Adrenal gland (tissue), 12 donors: ENCODE measurements around the gene NRXN3. TPM values are rescaled to one million over a fixed set of nuclear protein-coding genes. Genes with fewer than 3 reads are reported as not detected.
"Not testable (repeated sequence)": the region's sequence is repeated elsewhere in the genome, so short reads cannot be mapped to it uniquely, and the experiment has no call there.

ENCODE experiments used
- DNase-seq, 7 donors: peaks; one replicate each; pipeline ENCODE4 v3.0.0-alpha.2; 2019 to 2020
- H3K27ac ChIP-seq, 5 donors: fragments of 200-600 bp; sonication (generic) in 4 of 5; 1 replicate in 3 of 5; 2 replicates in 2 of 5; pipeline versions ENCODE4 v1.5.1 to v1.8.0; 2016 to 2020; ENCODE audit warnings: mild to moderate bottlenecking in 1 of 5
- H3K27me3 ChIP-seq: fragments of 200-600 bp; 2 replicates; pipeline ENCODE4 v1.8.0; 2021
- H3K36me3 ChIP-seq, 2 donors: fragments of 200-600 bp; replicated peaks in 1 of 2; 1 replicate in 1 of 2; 2 replicates in 1 of 2; pipeline versions ENCODE4 v1.5.1 to v1.8.0; 2018 to 2022
- H3K4me1 ChIP-seq, 2 donors: fragments of 200-600 bp; replicated peaks in 1 of 2; 1 replicate in 1 of 2; 2 replicates in 1 of 2; pipeline versions ENCODE4 v1.5.1 to v1.8.0; 2018 to 2021
- H3K4me3 ChIP-seq, 4 donors: fragments of 200-600 bp; sonication (generic) in 3 of 4; one replicate each; pipeline ENCODE4 v1.5.1; 2016 to 2018
- H3K9me3 ChIP-seq, 3 donors: fragments of 200-600 bp; sonication (generic) in 1 of 3; replicated peaks in 1 of 3; 1 replicate in 2 of 3; 2 replicates in 1 of 3; pipeline versions ENCODE4 v1.5.1 to v1.8.0; 2016 to 2021
- CTCF ChIP-seq, 6 experiments: fragments of 450-650 bp in 4 of 6; fragments of 200-600 bp in 2 of 6; sonication (generic) in 1 of 6; IDR thresholded peaks; 1 replicate in 5 of 6; 2 replicates in 1 of 6; pipeline versions ENCODE4 v1.5.1 to v1.8.0; 2016 to 2021; ENCODE audit warnings: antibody characterized with exemption in 6 of 6, mild to moderate bottlenecking in 2 of 6, moderate library complexity in 1 of 6
- POLR2A ChIP-seq, 2 donors: fragments of 450-650 bp; IDR thresholded peaks; one replicate each; pipeline ENCODE4 v1.6.1; 2017; ENCODE audit warnings: antibody characterized with exemption in 2 of 2, mild to moderate bottlenecking in 2 of 2, moderate library complexity in 1 of 2
- WGBS, 4 donors: extraction: QIAGEN DNeasy Blood & Tissue Kit in 2 of 4; methylation state at CpG; one replicate each; pipeline versions ENCODE4 v1.1.5 to v1.1.7; 2013 to 2017; 5-methylcytosine and 5-hydroxymethylcytosine counted together
- intact Hi-C, 2 donors: fragments of 100-400 bp; cut with DNase I; formaldehyde crosslinking; loops; one replicate each; pipeline versions ENCODE4 v1.14.1 to v1.15.0; 2022 to 2023
- polyA plus RNA-seq, 3 donors: library from polyadenylated mRNA; stranded (reverse); fragments of 200-250 nt in 2 of 3; fragments of 350-450 nt in 1 of 3; fragmentation: Illumina TruSeq in 1 of 3; extraction: RNeasy Lipid Tissue Mini Kit (QIAGEN cat#74804) in 1 of 3; gene quantifications; one replicate each; pipeline ENCODE4 v1.2.3, GENCODE V29; 2013 to 2014
- total RNA-seq, 9 donors: library from RNA; depleted of rRNA in 4 of 9; stranded (reverse); fragments of >200 nt in 4 of 9; fragments of 120-200 nt in 1 of 9; fragmentation: NEBNext Ultra II Directional in 1 of 9; extraction: Animal tissue kit (Norgen Biotek cat#: 25700) in 1 of 9; gene quantifications; one replicate each; pipeline versions ENCODE4 v1.1.0 to v1.2.4, GENCODE V29; 2013 to 2023
- donor health status: healthy with polysubstance abuse.
- donor health status: Bipolar disorder and iron deficiency.
- donor health status: DM: yes; HTN: yes; CAD: no.
- donor health status: DM: no; HTN: no; CAD: no.
- donor health status: DM: no; HTN: no; CAD: no.
- donor health status: DM: yes; HTN: yes; CAD: no.

NRXN3 gene
- total and polyA plus RNA-seq, 12 donors, result 0.09 to 8.5 (median 1.6) TPM

GRCh38 chr14:78534141-78534540 is 364.0 kb downstream of the NRXN3 start:
- H3K4me1 ChIP-seq, result no peaks in the 10 kb centered on the region
- H3K27ac ChIP-seq, result no peak overlapping the region
- DNase-seq, result no peak
- intact Hi-C loops, result no loop called here
- 50 to 71% (median 53%) methylated on average over 2 of the region's 2 CpGs for WGBS, 4 donors
- no peaks in the 10 kb centered on the region for H3K9me3 ChIP-seq
- H3K27me3 ChIP-seq, result no peaks in the 10 kb centered on the region
- TF ChIP-seq POLR2A (IDR thresholded peaks at IDR 0.05), result no peak
- TF ChIP-seq CTCF (IDR thresholded peaks at IDR 0.05), result no peak
- no peak overlapping the region for H3K4me3 ChIP-seq
- H3K36me3 ChIP-seq, result no peaks in the 10 kb centered on the region

DNA sequence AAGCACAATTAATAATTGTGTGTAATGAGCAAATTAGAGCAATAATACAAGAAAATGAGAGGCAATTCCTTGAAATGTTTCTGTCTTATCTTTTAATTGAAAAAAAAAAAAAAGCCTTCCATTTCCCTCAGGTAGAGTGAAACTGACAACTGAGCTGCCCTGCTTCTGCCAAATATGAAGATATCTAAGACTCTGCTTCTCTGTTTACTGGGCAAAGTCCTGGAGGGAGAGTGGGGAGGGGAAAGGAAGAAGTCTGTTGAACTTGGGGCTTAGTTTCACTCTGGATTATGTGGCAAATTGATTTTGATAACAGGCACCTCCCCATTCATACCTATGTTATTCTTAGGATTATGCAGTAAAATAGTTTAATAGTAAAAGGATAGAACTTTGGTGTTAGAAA is 364.9 kb downstream of the NRXN3 start:
- Histone ChIP-seq H3K36me3 (no peaks in the 10 kb centered on the region), H3K9me3 (no peaks in the 10 kb centered on the region), H3K4me3 (no peak overlapping the region), H3K27me3 (no peaks in the 10 kb centered on the region), H3K4me1 (no peaks in the 10 kb centered on the region), H3K27ac (no peak overlapping the region)
- DNase-seq, result no peak
- TF ChIP-seq CTCF (IDR thresholded peaks at IDR 0.05), result no peak
- TF ChIP-seq POLR2A (IDR thresholded peaks at IDR 0.05), result no peak
- intact Hi-C loops, result no loop called here

- H3K4me3 ChIP-seq, H3K27me3 ChIP-seq, H3K9me3 ChIP-seq, intact Hi-C loops, H3K27ac ChIP-seq, DNase-seq, H3K36me3 ChIP-seq, H3K4me1 ChIP-seq: not testable (repeated sequence)
- WGBS, 4 donors, result 60 to 85% (median 71%) methylated on average over 2 of the region's 2 CpGs
Measured at GRCh38 chr14:78541788-78542187, 371.6 kb downstream of the NRXN3 start.

DNA sequence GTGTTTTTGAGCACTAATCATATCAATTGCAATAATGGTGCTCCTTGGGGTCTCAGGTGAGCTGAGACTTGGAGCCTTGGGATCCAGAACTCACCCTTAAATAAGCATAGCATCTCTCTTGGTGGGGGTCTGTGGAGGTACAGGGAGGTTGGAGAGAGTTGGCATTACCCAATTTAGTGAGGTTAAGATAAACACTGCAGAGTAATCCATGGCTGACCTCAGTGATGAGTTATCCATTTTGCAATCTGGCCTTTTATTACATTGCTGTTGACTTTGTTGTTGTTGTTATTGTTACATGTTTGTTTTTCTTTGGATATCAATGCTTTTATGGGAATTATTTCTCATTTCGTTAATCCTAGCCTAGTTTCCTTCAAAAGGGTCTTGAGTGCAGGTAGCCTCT is 373.3 kb downstream of the NRXN3 start:
- Histone ChIP-seq H3K4me3 (no peak overlapping the region), H3K36me3 (no peaks in the 10 kb centered on the region), H3K27ac (no peak overlapping the region), H3K9me3 (no peaks in the 10 kb centered on the region), H3K27me3 (no peaks in the 10 kb centered on the region), H3K4me1 (no peaks in the 10 kb centered on the region)
- intact Hi-C loops, result no loop called here
- WGBS, 4 donors, result 39 to 44% (median 42%) methylated on average over 1 of the region's 1 CpG
- no peak for TF ChIP-seq CTCF (IDR thresholded peaks at IDR 0.05)
- TF ChIP-seq POLR2A (IDR thresholded peaks at IDR 0.05), result no peak
- no peak for DNase-seq

GRCh38 chr14:78561074-78561473 is 390.9 kb downstream of the NRXN3 start:
- no peak overlapping the region for H3K4me3 ChIP-seq
- no peaks in the 10 kb centered on the region for H3K9me3 ChIP-seq
- H3K36me3 ChIP-seq, result no peaks in the 10 kb centered on the region
- no peak for DNase-seq
- TF ChIP-seq CTCF (IDR thresholded peaks at IDR 0.05) (no peak), POLR2A (IDR thresholded peaks at IDR 0.05) (no peak)
- H3K4me1 ChIP-seq, result no peaks in the 10 kb centered on the region
- H3K27ac ChIP-seq, result no peak overlapping the region
- H3K27me3 ChIP-seq, result no peaks in the 10 kb centered on the region
- intact Hi-C loops, result loop anchor here in 1 of 2 donors (10.0 kb wide), 1 partner anchor 696 kb away; no protein-coding TSS in a partner anchor
- WGBS, 4 donors, result 60 to 85% (median 65%) methylated on average over 3 of the region's 3 CpGs
